CD4-positive, alpha-beta T cell (primary cell): ENCODE measurements around the gene SLC35F2. TPM values are rescaled to one million over a fixed set of nuclear protein-coding genes. Genes with fewer than 3 reads are reported as not detected.

Experiments used
- ATAC-seq: fragments of 200-7000 bp; cut with Tn5 transposase; one replicate; pipeline ENCODE4 v1.10.0; 2022; ENCODE audit warnings: mild to moderate bottlenecking; ENCODE audit not compliant: poor library complexity
- CTCF ChIA-PET: fragments of 350-600 bp; sonication (Branson Sonifier 250); formaldehyde crosslinking; loops from one replicate; lab custom pipeline; 2021; ENCODE audit warnings: antibody characterized with exemption, inconsistent platforms; lab: Charles Lee
- POLR2A ChIA-PET: fragments of 350-600 bp; sonication (Branson Sonifier 250); formaldehyde crosslinking; loops from one replicate; lab custom pipeline; 2021; ENCODE audit warnings: antibody characterized with exemption, inconsistent platforms; lab: Charles Lee
- DNase-seq, 14 experiments: peaks; one replicate each; pipeline ENCODE4 v3.0.0-alpha.2; 2013 to 2020; ENCODE audit warnings: mixed read lengths in 2 of 14
- H3K27ac ChIP-seq, 2 donors: one replicate each; pipeline versions ENCODE4 v1.5.1 to v1.7.0; 2013; ENCODE audit warnings: low read length in 2 of 2, low read depth in 1 of 2, mild to moderate bottlenecking in 1 of 2
- H3K27me3 ChIP-seq, 2 experiments: 1 replicate in 1 of 2; 2 replicates in 1 of 2; pipeline versions ENCODE4 v1.6.1 to v1.7.0; 2013; ENCODE audit warnings: low read length in 2 of 2, control low read depth in 1 of 2, mild to moderate bottlenecking in 1 of 2, moderate library complexity in 1 of 2; ENCODE audit not compliant: insufficient read depth in 2 of 2, control insufficient read depth in 1 of 2
- H3K36me3 ChIP-seq: one replicate; pipeline ENCODE4 v1.6.1; 2013; ENCODE audit warnings: low read length, control low read depth; ENCODE audit not compliant: insufficient read depth
- H3K4me1 ChIP-seq: one replicate; pipeline ENCODE4 v1.6.1; 2013; ENCODE audit warnings: low read length, control low read depth; ENCODE audit not compliant: insufficient read depth
- H3K4me3 ChIP-seq: one replicate; pipeline ENCODE4 v1.5.1; 2013; ENCODE audit warnings: mild to moderate bottlenecking, low read length, moderate library complexity
- H3K9me3 ChIP-seq, 2 experiments: 1 replicate in 1 of 2; 2 replicates in 1 of 2; pipeline versions ENCODE4 v1.6.1 to v1.7.0; 2013; ENCODE audit warnings: low read length in 2 of 2, mild to moderate bottlenecking in 2 of 2, control low read depth in 1 of 2, moderate library complexity in 1 of 2; ENCODE audit not compliant: control insufficient read depth in 1 of 2, insufficient read depth in 1 of 2
- H3K27ac Mint-ChIP-seq: one replicate; pipeline ENCODE4 v1.8.0; 2020; ENCODE audit warnings: mixed read lengths
- H3K27me3 Mint-ChIP-seq: one replicate; pipeline ENCODE4 v1.8.0; 2021; ENCODE audit warnings: mixed read lengths
- H3K36me3 Mint-ChIP-seq: one replicate; pipeline ENCODE4 v1.8.0; 2021; ENCODE audit warnings: low read depth, mixed read lengths
- H3K4me1 Mint-ChIP-seq: one replicate; pipeline ENCODE4 v1.8.0; 2021; ENCODE audit warnings: low read depth, mixed read lengths
- H3K4me3 Mint-ChIP-seq: one replicate; pipeline ENCODE4 v1.8.0; 2020; ENCODE audit warnings: mild to moderate bottlenecking, mixed read lengths
- H3K9me3 Mint-ChIP-seq: one replicate; pipeline ENCODE4 v1.8.0; 2020; ENCODE audit warnings: mixed read lengths
- intact Hi-C, 2 experiments: fragments of 100-400 bp; cut with DNase I in 1 of 2; cut with micrococcal nuclease in 1 of 2; formaldehyde crosslinking; loops; one replicate each; pipeline versions ENCODE4 v1.15.1 to v1.9.0; 2023 to 2025; cut with DNase I, micrococcal nuclease
- total RNA-seq, 174 experiments: library from RNA in 2 of 174; stranded (reverse) in 2 of 174; gene quantifications; one replicate each; pipeline ENCODE4 v1.2.3 and lab custom pipeline; 2021 to 2026
- TF ChIP-seq, protein P1 (sequence below): fragments of 200-600 bp; IDR thresholded peaks from one replicate; pipeline ENCODE4 v1.8.0; 2022; ENCODE audit warnings: antibody characterized with exemption, mild to moderate bottlenecking

SLC35F2 gene
- total RNA-seq, 2 experiments from 2014 or later, result 2.8 to 3.0 TPM

DNA sequence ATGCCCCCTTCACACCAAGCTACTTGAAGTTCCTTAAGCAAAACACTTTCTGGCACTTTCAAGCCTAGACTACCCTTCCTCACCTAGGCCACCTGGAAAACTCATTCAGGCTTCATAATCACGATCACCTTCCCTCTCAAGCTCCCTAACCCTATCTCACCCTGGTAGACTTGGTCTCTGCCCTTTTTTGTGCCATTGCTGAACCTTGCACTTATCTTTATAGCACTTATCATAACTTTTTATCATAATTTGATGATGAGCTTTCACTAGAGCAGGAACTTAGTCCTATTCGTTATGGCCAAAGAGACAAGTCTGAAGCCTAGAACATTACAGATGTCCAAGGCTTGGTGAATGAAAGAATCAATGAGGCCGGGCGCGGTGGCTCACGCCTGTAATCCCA, 5.5 kb downstream of the SLC35F2 start:
- DNase-seq (no peak), ATAC-seq (no peak)
- no peaks in the 10 kb centered on the region for H3K27me3 Mint-ChIP-seq
- H3K4me1 ChIP-seq, result peaks cover 10% of the 10 kb centered on the region
- no peak overlapping the region for H3K27ac Mint-ChIP-seq
- H3K9me3 ChIP-seq, result no peaks in the 10 kb centered on the region
- H3K4me3 ChIP-seq, result no peak overlapping the region
- H3K36me3 ChIP-seq, result no peaks in the 10 kb centered on the region
- intact Hi-C loops, result loop anchor here in 1 of 2 experiments (10.0 kb wide), 2 partner anchors 162 to 1768 kb away; no protein-coding TSS in a partner anchor
- H3K9me3 Mint-ChIP-seq, result no peaks in the 10 kb centered on the region
- H3K4me3 Mint-ChIP-seq, result no peak overlapping the region
- ChIA-PET CTCF (interaction anchor here (0.6 kb wide), 1 partner anchor 114 kb away, joined by 3 read pairs; no protein-coding TSS in a partner anchor), POLR2A (no interaction called here)
- H3K4me1 Mint-ChIP-seq, result peaks cover 29% of the 10 kb centered on the region
- TF ChIP-seq, protein P1, sequence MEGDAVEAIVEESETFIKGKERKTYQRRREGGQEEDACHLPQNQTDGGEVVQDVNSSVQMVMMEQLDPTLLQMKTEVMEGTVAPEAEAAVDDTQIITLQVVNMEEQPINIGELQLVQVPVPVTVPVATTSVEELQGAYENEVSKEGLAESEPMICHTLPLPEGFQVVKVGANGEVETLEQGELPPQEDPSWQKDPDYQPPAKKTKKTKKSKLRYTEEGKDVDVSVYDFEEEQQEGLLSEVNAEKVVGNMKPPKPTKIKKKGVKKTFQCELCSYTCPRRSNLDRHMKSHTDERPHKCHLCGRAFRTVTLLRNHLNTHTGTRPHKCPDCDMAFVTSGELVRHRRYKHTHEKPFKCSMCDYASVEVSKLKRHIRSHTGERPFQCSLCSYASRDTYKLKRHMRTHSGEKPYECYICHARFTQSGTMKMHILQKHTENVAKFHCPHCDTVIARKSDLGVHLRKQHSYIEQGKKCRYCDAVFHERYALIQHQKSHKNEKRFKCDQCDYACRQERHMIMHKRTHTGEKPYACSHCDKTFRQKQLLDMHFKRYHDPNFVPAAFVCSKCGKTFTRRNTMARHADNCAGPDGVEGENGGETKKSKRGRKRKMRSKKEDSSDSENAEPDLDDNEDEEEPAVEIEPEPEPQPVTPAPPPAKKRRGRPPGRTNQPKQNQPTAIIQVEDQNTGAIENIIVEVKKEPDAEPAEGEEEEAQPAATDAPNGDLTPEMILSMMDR, result no peak
- H3K36me3 Mint-ChIP-seq, result no peaks in the 10 kb centered on the region
- no peak overlapping the region for H3K27ac ChIP-seq
- H3K27me3 ChIP-seq, result no peaks in the 10 kb centered on the region

DNA sequence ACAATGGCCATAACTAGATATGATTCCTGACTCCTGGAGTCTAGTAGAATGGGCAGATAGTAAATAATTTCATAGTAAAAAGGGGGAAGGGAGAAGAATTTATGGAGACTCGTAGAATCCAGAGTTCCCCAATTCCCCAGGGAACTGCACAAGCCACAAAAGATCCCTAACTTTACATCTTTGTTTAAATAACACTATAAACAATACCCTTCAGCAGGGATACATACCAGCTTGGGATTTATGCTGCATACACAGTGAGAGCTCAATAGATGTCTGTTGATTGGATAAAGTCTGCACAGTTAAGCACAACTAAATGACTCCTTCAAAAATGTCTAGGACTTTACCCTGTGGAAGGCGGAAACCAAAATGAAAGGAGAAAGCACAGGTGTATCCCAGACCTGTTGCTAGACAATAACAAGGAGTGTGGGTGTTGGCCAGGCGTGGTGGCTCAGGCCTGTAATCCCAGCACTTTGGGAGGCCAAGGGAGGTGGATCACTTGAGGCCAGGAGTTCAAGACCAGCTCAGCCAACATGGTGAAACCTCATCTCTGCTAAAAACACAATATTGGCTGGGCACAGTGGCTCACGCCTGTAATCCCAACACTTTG, 6.8 kb downstream of the SLC35F2 start:
- intact Hi-C loops, result loop anchor here in 1 of 2 experiments (10.0 kb wide), 2 partner anchors 163 to 1767 kb away; no protein-coding TSS in a partner anchor
- CTCF ChIA-PET, result no interaction called here
- ATAC-seq, result no peak
- DNase-seq, result no peak
- no peaks in the 10 kb centered on the region for H3K27me3 ChIP-seq
- H3K9me3 Mint-ChIP-seq, result no peaks in the 10 kb centered on the region
- H3K36me3 Mint-ChIP-seq, result no peaks in the 10 kb centered on the region
- POLR2A ChIA-PET, result no interaction called here
- no peak overlapping the region for H3K4me3 Mint-ChIP-seq
- H3K27ac ChIP-seq, result no peak overlapping the region
- H3K27ac Mint-ChIP-seq, result no peak overlapping the region
- TF ChIP-seq, protein P1, result no peak
- H3K4me3 ChIP-seq, result no peak overlapping the region
- H3K4me1 Mint-ChIP-seq, result peaks cover 33% of the 10 kb centered on the region
- H3K27me3 Mint-ChIP-seq, result no peaks in the 10 kb centered on the region
- no peaks in the 10 kb centered on the region for H3K36me3 ChIP-seq
- H3K9me3 ChIP-seq, result no peaks in the 10 kb centered on the region
- H3K4me1 ChIP-seq, result no peaks in the 10 kb centered on the region

DNA sequence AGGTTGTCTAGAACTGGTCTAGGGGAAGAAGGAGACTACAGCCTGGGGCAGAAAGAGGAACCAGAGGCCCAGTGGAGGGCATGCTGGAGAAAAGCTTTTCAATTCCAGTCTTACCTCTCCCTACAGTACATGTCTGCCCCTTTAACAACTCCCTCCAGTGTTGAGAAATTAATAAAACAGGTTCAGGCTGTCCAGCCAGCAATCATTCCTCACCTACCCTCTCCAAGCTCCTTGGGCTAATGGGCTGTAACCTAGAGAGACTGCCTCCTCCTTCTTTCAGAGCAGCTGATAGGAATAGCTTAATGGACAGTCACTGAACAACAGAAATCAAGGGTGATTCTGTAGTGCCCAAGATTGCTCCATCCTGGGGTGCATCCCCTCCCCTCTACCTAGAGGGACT, 8.8 kb downstream of the SLC35F2 start:
- no peak overlapping the region for H3K4me3 Mint-ChIP-seq
- ChIA-PET POLR2A (no interaction called here), CTCF (no interaction called here)
- Histone ChIP-seq H3K4me3 (no peak overlapping the region), H3K27me3 (no peaks in the 10 kb centered on the region), H3K9me3 (no peaks in the 10 kb centered on the region), H3K4me1 (no peaks in the 10 kb centered on the region), H3K27ac (no peak overlapping the region), H3K36me3 (no peaks in the 10 kb centered on the region)
- no peak overlapping the region for H3K27ac Mint-ChIP-seq
- intact Hi-C loops, result loop anchor here in 1 of 2 experiments (10.0 kb wide), 2 partner anchors 165 to 1765 kb away; no protein-coding TSS in a partner anchor
- no peaks in the 10 kb centered on the region for H3K9me3 Mint-ChIP-seq
- no peak for ATAC-seq
- TF ChIP-seq, protein P1, result no peak
- peak in 1 of 14 experiments; percentile 9 for DNase-seq
- no peaks in the 10 kb centered on the region for H3K27me3 Mint-ChIP-seq
- no peaks in the 10 kb centered on the region for H3K36me3 Mint-ChIP-seq
- H3K4me1 Mint-ChIP-seq, result peaks cover 26% of the 10 kb centered on the region
